Gastroesophageal sphincter (tissue), 4 donors: ENCODE results near the gene SIGMAR1. TPM values are rescaled to one million over a fixed set of nuclear protein-coding genes. Genes with fewer than 3 reads are reported as not detected.
A peak's percentile ranks its signal among the peaks of the same experiment; 100 is the strongest.

Source experiments
- ATAC-seq: fragments of 150-250 bp; one replicate; pipeline ENCODE4 v1.9.1; 2016; ENCODE audit warnings: mild to moderate bottlenecking, moderate library complexity
- H3K27ac ChIP-seq, 4 donors: fragments of 200-600 bp; sonication (generic) in 3 of 4; 1 replicate in 3 of 4; 2 replicates in 1 of 4; pipeline ENCODE4 v1.5.1; 2016 to 2019
- H3K27me3 ChIP-seq: fragments of 200-600 bp; sonication (generic); one replicate; pipeline ENCODE4 v1.5.1; 2019
- H3K36me3 ChIP-seq, 2 donors: fragments of 200-600 bp; sonication (generic); one replicate each; pipeline ENCODE4 v1.5.1; 2019; ENCODE audit warnings: control low read depth in 1 of 2
- H3K4me1 ChIP-seq, 3 donors: fragments of 200-600 bp; sonication (generic); 1 replicate in 2 of 3; 2 replicates in 1 of 3; pipeline ENCODE4 v1.5.1; 2016 to 2019; ENCODE audit warnings: control low read depth in 2 of 3
- H3K4me3 ChIP-seq, 2 donors: fragments of 200-600 bp; sonication (generic); one replicate each; pipeline ENCODE4 v1.5.1; 2019; ENCODE audit warnings: mild to moderate bottlenecking in 1 of 2, moderate library complexity in 1 of 2
- H3K9me3 ChIP-seq, 3 donors: fragments of 200-600 bp; sonication (generic); one replicate each; pipeline ENCODE4 v1.5.1; 2017 to 2019; ENCODE audit warnings: control low read depth in 2 of 3
- CTCF ChIP-seq, 4 experiments: fragments of 200-600 bp in 2 of 4; fragments of 450-650 bp in 2 of 4; sonication (generic) in 1 of 4; IDR thresholded peaks; one replicate each; pipeline ENCODE4 v1.5.1; 2017 to 2019; ENCODE audit warnings: antibody characterized with exemption in 4 of 4, mild to moderate bottlenecking in 2 of 4, moderate library complexity in 2 of 4
- EP300 ChIP-seq: sonication (generic); formaldehyde crosslinking; IDR thresholded peaks from one replicate; pipeline ENCODE4 v1.6.1; 2017; ENCODE audit warnings: antibody characterized with exemption, mild to moderate bottlenecking
- POLR2A ChIP-seq, 2 donors: fragments of 450-650 bp; IDR thresholded peaks; one replicate each; pipeline ENCODE4 v1.6.1; 2017; ENCODE audit warnings: antibody characterized with exemption in 2 of 2, mild to moderate bottlenecking in 2 of 2, moderate library complexity in 1 of 2
- POLR2AphosphoS5 ChIP-seq: sonication (generic); formaldehyde crosslinking; IDR thresholded peaks from one replicate; pipeline ENCODE4 v1.6.1; 2017; ENCODE audit warnings: antibody characterized with exemption
- WGBS, 2 donors: methylation state at CpG; one replicate each; pipeline ENCODE4 v1.1.5; 2018; ENCODE audit warnings: low coverage in 1 of 2; 5-methylcytosine and 5-hydroxymethylcytosine counted together
- total RNA-seq, 4 donors: library from RNA; depleted of rRNA; stranded (reverse); fragments of >200 nt; gene quantifications; one replicate each; pipeline ENCODE4 v1.1.0, GENCODE V29; 2016

Gene SIGMAR1
- total RNA-seq, 4 donors from 2014 or later: 58.2 to 152 (median 87.8) TPM

- 0% methylated on average over 1 of the region's 1 CpG; no CpG with 5 or more reads in 1 of the 2 donors for WGBS, 2 donors
- peaks cover 6% of the 10 kb centered on the region for H3K27me3 ChIP-seq
- H3K27ac ChIP-seq: no peak overlapping the region
- no peak overlapping the region for H3K4me3 ChIP-seq
- ATAC-seq: no peak
- no peaks in the 10 kb centered on the region for H3K9me3 ChIP-seq
- no peaks in the 10 kb centered on the region for H3K36me3 ChIP-seq
- TF ChIP-seq EP300 (no peak), CTCF (IDR thresholded peaks at IDR 0.05) (no peak), POLR2AphosphoS5 (no peak), POLR2A (IDR thresholded peaks at IDR 0.05) (no peak)
- no peaks in the 10 kb centered on the region for H3K4me1 ChIP-seq
Measured at GRCh38 chr9:34600908-34601307, 36.7 kb downstream of the SIGMAR1 start.

- TF ChIP-seq POLR2A (IDR thresholded peaks at IDR 0.05): no peak
- TF ChIP-seq CTCF (IDR thresholded peaks at IDR 0.05): no peak
- TF ChIP-seq POLR2AphosphoS5: no peak
- TF ChIP-seq EP300: no peak
- H3K4me3 ChIP-seq: no peak overlapping the region
- peaks cover 0 to 4% (median 0%) of the 10 kb centered on the region in 3 donors for H3K4me1 ChIP-seq
- H3K27ac ChIP-seq: no peak overlapping the region
- no peak for ATAC-seq
- H3K9me3 ChIP-seq: no peaks in the 10 kb centered on the region
- no peaks in the 10 kb centered on the region for H3K36me3 ChIP-seq
- 43 to 50% methylated on average over 1 of the region's 1 CpG for WGBS, 2 donors
- H3K27me3 ChIP-seq: peaks cover 7% of the 10 kb centered on the region
Measured at GRCh38 chr9:34599546-34599945, 38.0 kb downstream of the SIGMAR1 start.

GRCh38 chr9:34594177-34594576 lies 43.4 kb downstream of the SIGMAR1 start:
- H3K9me3 ChIP-seq: no peaks in the 10 kb centered on the region
- no peak for ATAC-seq
- H3K27me3 ChIP-seq: peaks cover 56% of the 10 kb centered on the region
- 22 to 38% methylated on average over 6 to 8 of the region's 9 CpGs for WGBS, 2 donors
- peak overlapping the region in 2 of 4 donors; percentile 62 to 69 for H3K27ac ChIP-seq
- TF ChIP-seq POLR2A (IDR thresholded peaks at IDR 0.05) (no peak), EP300 (no peak)
- peaks cover 0 to 57% (median 23%) of the 10 kb centered on the region in 3 donors for H3K4me1 ChIP-seq
- H3K36me3 ChIP-seq: no peaks in the 10 kb centered on the region
- H3K4me3 ChIP-seq: no peak overlapping the region

- Histone ChIP-seq H3K4me3 (no peak overlapping the region), H3K27me3 (peaks cover 67% of the 10 kb centered on the region), H3K36me3 (no peaks in the 10 kb centered on the region), H3K4me1 (peaks cover 0 to 69% (median 26%) of the 10 kb centered on the region in 3 donors), H3K9me3 (no peaks in the 10 kb centered on the region), H3K27ac (peak overlapping the region in 3 of 4 donors; percentile 35 to 69 (median 62))
- ATAC-seq: peak; percentile 69
- TF ChIP-seq POLR2AphosphoS5 (peak; percentile 43), EP300 (no peak)
- WGBS, 2 donors: 20% methylated on average over 1 of the region's 26 CpGs; no CpG with 5 or more reads in 1 of the 2 donors
Measured at GRCh38 chr9:34592895-34593601, 44.5 kb downstream of the SIGMAR1 start.

GRCh38 chr9:34591917-34592866 lies 45.4 kb downstream of the SIGMAR1 start:
- no peak overlapping the region for H3K4me3 ChIP-seq
- ATAC-seq: no peak
- no peaks in the 10 kb centered on the region for H3K9me3 ChIP-seq
- peaks cover 76% of the 10 kb centered on the region for H3K27me3 ChIP-seq
- TF ChIP-seq CTCF (IDR thresholded peaks at IDR 0.05) (peak in 1 of 4 experiments; percentile 1), POLR2A (IDR thresholded peaks at IDR 0.05) (no peak)
- H3K36me3 ChIP-seq: no peaks in the 10 kb centered on the region
- 38 to 53% methylated on average over 8 to 12 of the region's 16 CpGs for WGBS, 2 donors
- peak overlapping the region in 3 of 4 donors; percentile 35 to 69 (median 40) for H3K27ac ChIP-seq
- H3K4me1 ChIP-seq: peaks cover 0 to 69% (median 26%) of the 10 kb centered on the region in 3 donors
